ENCODE results near the gene ZBTB33.
A peak's percentile ranks its signal among the peaks of the same experiment; 100 is the strongest.

ZBTB33 gene

DNA sequence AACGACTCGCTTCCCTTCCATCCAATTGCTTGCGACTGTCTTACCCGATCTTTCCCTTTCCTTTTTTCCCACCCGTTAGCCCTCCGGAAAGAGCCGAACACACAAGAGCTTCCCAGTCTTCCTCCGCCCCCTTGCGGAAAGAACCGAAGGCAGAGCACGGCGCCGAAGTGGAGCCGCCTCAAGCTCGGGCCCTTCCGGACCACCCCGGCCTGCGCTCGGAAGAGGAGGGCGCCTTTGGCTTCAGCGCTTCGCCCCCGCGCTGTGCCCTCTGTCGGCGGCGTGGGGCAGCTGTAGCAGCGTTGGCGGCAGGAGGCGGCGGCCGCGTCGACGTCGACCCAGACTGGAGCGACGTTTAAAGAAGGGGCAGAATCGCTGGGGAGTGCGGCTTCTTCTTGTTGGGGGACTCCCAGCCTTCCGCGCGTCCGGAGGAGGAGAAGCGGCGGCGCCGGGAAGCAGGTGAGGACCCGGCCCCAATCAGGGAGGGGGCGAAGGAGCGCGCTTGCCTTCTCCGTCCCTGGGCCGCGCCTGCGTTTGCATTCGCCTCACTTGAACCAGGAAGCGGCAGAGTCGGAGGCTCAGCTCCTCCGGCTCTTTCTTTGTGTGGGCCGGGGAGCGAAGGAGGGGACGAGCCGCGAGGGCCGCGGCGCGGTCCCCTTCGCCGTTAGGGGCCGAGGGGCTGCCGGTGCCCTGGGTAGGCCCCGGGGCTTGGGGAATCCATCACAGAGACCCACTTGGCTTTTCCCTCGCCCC, at the start of gene ZBTB33 (continued):
- TF ChIP-seq, protein P1, sequence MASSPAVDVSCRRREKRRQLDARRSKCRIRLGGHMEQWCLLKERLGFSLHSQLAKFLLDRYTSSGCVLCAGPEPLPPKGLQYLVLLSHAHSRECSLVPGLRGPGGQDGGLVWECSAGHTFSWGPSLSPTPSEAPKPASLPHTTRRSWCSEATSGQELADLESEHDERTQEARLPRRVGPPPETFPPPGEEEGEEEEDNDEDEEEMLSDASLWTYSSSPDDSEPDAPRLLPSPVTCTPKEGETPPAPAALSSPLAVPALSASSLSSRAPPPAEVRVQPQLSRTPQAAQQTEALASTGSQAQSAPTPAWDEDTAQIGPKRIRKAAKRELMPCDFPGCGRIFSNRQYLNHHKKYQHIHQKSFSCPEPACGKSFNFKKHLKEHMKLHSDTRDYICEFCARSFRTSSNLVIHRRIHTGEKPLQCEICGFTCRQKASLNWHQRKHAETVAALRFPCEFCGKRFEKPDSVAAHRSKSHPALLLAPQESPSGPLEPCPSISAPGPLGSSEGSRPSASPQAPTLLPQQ (tag by site-specific recombination; IDR thresholded peaks at IDR 0.05) = 0 out of 2 replicates have a peak, but pooled peaks have one; percentile 54
- TF ChIP-seq ZNF2 (tag by site-specific recombination; IDR thresholded peaks at IDR 0.05) (peak; percentile 56), ZNF239 (tag by site-specific recombination; IDR thresholded peaks at IDR 0.05) (no peak), ZNF629 (tag by site-specific recombination; IDR thresholded peaks at IDR 0.05) (peak; percentile 27; the same call in 1 of the 2 replicates), SP3 (tag by site-specific recombination; IDR thresholded peaks at IDR 0.05) (no peak), ZBTB1 (tag by site-specific recombination; IDR thresholded peaks at IDR 0.05) (no peak), ZNF37A (tag by site-specific recombination; IDR thresholded peaks at IDR 0.05) (no peak), SP7 (tag by site-specific recombination; IDR thresholded peaks at IDR 0.05) (peak; percentile 51; the same call in 1 of the 2 replicates), ZNF404 (tag by site-specific recombination; IDR thresholded peaks at IDR 0.05) (no peak), REPIN1 (tag by site-specific recombination; IDR thresholded peaks at IDR 0.05; ENCODE audit: low read depth) (no peak), ZFP3 (tag by site-specific recombination; IDR thresholded peaks at IDR 0.05; ENCODE audit: low read depth) (no peak), GLI2 (tag by site-specific recombination; IDR thresholded peaks at IDR 0.05; ENCODE audit: borderline replicate concordance, low read depth) (no peak), ZBTB8A (tag by site-specific recombination; IDR thresholded peaks at IDR 0.05) (peak; percentile 61), ZNF302 (tag by site-specific recombination; IDR thresholded peaks at IDR 0.05; ENCODE audit: low read depth) (no peak), ZNF792 (tag by site-specific recombination; IDR thresholded peaks at IDR 0.05) (no peak), ZNF146 (tag by site-specific recombination; IDR thresholded peaks at IDR 0.05) (no peak), HOXA7 (CRISPR knock-in tag; IDR thresholded peaks at IDR 0.05; ENCODE audit: borderline replicate concordance) (no peak), ZNF324 (tag by site-specific recombination; IDR thresholded peaks at IDR 0.05) (no peak), OSR2 (tag by site-specific recombination; IDR thresholded peaks at IDR 0.05) (no peak), ZNF610 (tag by site-specific recombination; IDR thresholded peaks at IDR 0.05; ENCODE audit: borderline replicate concordance) (no peak), ZNF544 (tag by site-specific recombination; IDR thresholded peaks at IDR 0.05) (no peak)
- TF ChIP-seq, protein P2, sequence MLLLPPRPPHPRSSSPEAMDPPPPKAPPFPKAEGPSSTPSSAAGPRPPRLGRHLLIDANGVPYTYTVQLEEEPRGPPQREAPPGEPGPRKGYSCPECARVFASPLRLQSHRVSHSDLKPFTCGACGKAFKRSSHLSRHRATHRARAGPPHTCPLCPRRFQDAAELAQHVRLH (tag by site-specific recombination; IDR thresholded peaks at IDR 0.05) = no peak
- TF ChIP-seq, protein P3, sequence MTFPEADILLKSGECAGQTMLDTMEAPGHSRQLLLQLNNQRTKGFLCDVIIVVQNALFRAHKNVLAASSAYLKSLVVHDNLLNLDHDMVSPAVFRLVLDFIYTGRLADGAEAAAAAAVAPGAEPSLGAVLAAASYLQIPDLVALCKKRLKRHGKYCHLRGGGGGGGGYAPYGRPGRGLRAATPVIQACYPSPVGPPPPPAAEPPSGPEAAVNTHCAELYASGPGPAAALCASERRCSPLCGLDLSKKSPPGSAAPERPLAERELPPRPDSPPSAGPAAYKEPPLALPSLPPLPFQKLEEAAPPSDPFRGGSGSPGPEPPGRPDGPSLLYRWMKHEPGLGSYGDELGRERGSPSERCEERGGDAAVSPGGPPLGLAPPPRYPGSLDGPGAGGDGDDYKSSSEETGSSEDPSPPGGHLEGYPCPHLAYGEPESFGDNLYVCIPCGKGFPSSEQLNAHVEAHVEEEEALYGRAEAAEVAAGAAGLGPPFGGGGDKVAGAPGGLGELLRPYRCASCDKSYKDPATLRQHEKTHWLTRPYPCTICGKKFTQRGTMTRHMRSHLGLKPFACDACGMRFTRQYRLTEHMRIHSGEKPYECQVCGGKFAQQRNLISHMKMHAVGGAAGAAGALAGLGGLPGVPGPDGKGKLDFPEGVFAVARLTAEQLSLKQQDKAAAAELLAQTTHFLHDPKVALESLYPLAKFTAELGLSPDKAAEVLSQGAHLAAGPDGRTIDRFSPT (tag by site-specific recombination; IDR thresholded peaks at IDR 0.05) = peak; percentile 97
- TF ChIP-seq, protein P4, sequence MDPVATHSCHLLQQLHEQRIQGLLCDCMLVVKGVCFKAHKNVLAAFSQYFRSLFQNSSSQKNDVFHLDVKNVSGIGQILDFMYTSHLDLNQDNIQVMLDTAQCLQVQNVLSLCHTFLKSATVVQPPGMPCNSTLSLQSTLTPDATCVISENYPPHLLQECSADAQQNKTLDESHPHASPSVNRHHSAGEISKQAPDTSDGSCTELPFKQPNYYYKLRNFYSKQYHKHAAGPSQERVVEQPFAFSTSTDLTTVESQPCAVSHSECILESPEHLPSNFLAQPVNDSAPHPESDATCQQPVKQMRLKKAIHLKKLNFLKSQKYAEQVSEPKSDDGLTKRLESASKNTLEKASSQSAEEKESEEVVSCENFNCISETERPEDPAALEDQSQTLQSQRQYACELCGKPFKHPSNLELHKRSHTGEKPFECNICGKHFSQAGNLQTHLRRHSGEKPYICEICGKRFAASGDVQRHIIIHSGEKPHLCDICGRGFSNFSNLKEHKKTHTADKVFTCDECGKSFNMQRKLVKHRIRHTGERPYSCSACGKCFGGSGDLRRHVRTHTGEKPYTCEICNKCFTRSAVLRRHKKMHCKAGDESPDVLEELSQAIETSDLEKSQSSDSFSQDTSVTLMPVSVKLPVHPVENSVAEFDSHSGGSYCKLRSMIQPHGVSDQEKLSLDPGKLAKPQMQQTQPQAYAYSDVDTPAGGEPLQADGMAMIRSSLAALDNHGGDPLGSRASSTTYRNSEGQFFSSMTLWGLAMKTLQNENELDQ (tag by site-specific recombination; IDR thresholded peaks at IDR 0.05; ENCODE audit: low read depth) = no peak
- TF ChIP-seq, protein P5, sequence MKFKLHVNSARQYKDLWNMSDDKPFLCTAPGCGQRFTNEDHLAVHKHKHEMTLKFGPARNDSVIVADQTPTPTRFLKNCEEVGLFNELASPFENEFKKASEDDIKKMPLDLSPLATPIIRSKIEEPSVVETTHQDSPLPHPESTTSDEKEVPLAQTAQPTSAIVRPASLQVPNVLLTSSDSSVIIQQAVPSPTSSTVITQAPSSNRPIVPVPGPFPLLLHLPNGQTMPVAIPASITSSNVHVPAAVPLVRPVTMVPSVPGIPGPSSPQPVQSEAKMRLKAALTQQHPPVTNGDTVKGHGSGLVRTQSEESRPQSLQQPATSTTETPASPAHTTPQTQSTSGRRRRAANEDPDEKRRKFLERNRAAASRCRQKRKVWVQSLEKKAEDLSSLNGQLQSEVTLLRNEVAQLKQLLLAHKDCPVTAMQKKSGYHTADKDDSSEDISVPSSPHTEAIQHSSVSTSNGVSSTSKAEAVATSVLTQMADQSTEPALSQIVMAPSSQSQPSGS (tag by site-specific recombination; IDR thresholded peaks at IDR 0.05; ENCODE audit: low read depth) = no peak
- TF ChIP-seq, protein P6, sequence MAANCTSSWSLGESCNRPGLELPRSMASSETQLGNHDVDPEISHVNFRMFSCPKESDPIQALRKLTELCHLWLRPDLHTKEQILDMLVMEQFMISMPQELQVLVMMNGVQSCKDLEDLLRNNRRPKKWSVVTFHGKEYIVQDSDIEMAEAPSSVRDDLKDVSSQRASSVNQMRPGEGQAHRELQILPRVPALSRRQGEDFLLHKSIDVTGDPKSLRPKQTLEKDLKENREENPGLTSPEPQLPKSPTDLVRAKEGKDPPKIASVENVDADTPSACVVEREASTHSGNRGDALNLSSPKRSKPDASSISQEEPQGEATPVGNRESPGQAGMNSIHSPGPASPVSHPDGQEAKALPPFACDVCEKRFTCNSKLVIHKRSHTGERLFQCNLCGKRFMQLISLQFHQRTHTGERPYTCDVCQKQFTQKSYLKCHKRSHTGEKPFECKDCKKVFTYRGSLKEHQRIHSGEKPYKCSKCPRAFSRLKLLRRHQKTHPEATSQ (tag by site-specific recombination; IDR thresholded peaks at IDR 0.05) = 0 out of 2 replicates have a peak, but pooled peaks have one; percentile 24
- TF ChIP-seq, protein P7, sequence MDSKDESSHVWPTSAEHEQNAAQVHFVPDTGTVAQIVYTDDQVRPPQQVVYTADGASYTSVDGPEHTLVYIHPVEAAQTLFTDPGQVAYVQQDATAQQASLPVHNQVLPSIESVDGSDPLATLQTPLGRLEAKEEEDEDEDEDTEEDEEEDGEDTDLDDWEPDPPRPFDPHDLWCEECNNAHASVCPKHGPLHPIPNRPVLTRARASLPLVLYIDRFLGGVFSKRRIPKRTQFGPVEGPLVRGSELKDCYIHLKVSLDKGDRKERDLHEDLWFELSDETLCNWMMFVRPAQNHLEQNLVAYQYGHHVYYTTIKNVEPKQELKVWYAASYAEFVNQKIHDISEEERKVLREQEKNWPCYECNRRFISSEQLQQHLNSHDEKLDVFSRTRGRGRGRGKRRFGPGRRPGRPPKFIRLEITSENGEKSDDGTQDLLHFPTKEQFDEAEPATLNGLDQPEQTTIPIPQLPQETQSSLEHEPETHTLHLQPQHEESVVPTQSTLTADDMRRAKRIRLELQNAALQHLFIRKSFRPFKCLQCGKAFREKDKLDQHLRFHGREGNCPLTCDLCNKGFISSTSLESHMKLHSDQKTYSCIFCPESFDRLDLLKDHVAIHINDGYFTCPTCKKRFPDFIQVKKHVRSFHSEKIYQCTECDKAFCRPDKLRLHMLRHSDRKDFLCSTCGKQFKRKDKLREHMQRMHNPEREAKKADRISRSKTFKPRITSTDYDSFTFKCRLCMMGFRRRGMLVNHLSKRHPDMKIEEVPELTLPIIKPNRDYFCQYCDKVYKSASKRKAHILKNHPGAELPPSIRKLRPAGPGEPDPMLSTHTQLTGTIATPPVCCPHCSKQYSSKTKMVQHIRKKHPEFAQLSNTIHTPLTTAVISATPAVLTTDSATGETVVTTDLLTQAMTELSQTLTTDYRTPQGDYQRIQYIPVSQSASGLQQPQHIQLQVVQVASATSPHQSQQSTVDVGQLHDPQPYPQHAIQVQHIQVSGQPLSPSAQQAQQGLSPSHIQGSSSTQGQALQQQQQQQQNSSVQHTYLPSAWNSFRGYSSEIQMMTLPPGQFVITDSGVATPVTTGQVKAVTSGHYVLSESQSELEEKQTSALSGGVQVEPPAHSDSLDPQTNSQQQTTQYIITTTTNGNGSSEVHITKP (tag by site-specific recombination; IDR thresholded peaks at IDR 0.05) = no peak

Measured in HEK293 (cell line).